RWPE1 (cell line): ENCODE data around the gene S1PR3.

Experiments
- CTCF ChIA-PET: fragments of 350-600 bp; sonication (Branson Sonifier 250); formaldehyde crosslinking; extraction: SDS; loops from one replicate; lab custom pipeline; 2021; lab: Yijun Ruan, JAX
- POLR2A ChIA-PET: fragments of 400-600 bp; formaldehyde crosslinking; extraction: SDS; loops from one replicate; lab custom pipeline; 2020; ENCODE audit warnings: antibody characterized with exemption; ENCODE audit not compliant: low non-redundant PET; lab: Yijun Ruan, JAX
- DNase-seq: peaks from one replicate; pipeline ENCODE4 v3.0.0; 2012; ENCODE audit warnings: low spot score
- H3K27ac ChIP-seq: fragments of 450-650 bp; 2 replicates; pipeline ENCODE4 v1.5.1; 2017
- TF ChIP-seq, protein P1 (sequence below): fragments of 450-650 bp; conservative IDR thresholded peaks from 2 replicates; pipeline ENCODE4 v1.5.1; 2017; ENCODE audit warnings: low read depth, mild to moderate bottlenecking

S1PR3 gene

DNA sequence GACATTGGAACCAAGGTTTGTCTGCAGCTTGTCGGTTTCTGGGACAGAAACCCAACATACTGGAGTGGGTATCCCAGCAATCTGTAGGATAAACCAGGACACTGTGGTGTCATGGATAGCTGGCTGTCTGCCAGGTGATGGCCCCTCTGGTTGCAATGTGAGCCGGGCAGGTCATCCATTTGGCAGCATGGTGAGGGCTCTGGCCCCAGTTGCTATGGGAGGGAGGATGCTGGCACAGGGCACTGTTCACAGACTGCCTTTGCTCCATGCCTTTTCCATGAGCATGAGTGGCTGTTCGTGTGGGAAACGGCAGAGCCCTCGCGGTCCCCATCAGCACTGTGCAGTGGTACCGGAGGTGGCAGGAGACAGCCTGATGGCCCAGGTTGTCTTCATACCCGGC lies 6.4 kb downstream of the S1PR3 start:
- POLR2A ChIA-PET = no interaction called here

DNA sequence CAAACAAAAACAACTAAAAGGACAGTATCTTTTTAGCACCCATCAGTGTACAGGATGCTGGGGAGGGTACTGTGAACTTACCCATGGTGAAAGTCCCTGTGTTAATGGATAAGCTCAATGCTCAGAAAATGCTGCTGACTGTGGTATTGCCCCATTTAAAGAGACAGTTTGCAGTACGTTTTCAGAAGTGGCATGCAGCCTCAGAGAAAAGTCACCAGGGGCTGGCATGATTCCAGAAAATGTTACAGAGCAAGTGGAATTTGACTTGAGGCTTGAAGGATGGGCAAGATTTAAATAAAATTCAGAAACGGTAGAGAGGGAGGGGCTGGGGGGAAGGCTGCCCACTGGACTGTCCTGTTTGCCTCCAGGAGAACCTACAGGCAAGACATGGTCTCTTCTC lies 7.2 kb downstream of the S1PR3 start:
- TF ChIP-seq, protein P1, sequence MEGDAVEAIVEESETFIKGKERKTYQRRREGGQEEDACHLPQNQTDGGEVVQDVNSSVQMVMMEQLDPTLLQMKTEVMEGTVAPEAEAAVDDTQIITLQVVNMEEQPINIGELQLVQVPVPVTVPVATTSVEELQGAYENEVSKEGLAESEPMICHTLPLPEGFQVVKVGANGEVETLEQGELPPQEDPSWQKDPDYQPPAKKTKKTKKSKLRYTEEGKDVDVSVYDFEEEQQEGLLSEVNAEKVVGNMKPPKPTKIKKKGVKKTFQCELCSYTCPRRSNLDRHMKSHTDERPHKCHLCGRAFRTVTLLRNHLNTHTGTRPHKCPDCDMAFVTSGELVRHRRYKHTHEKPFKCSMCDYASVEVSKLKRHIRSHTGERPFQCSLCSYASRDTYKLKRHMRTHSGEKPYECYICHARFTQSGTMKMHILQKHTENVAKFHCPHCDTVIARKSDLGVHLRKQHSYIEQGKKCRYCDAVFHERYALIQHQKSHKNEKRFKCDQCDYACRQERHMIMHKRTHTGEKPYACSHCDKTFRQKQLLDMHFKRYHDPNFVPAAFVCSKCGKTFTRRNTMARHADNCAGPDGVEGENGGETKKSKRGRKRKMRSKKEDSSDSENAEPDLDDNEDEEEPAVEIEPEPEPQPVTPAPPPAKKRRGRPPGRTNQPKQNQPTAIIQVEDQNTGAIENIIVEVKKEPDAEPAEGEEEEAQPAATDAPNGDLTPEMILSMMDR = no peak
- POLR2A ChIA-PET = no interaction called here
- H3K27ac ChIP-seq = no peak overlapping the region
- CTCF ChIA-PET = interaction anchor here (0.6 to 0.7 kb wide), 2 partner anchors 32 to 239 kb away, joined by 3 to 4 read pairs; no protein-coding TSS in a partner anchor
- DNase-seq = no peak

More for the DNA sequence above, 6.4 kb downstream of the S1PR3 start:
- TF ChIP-seq, protein P1 = no peak
- no peak for DNase-seq
- no peak overlapping the region for H3K27ac ChIP-seq
- CTCF ChIA-PET = no interaction called here

DNA sequence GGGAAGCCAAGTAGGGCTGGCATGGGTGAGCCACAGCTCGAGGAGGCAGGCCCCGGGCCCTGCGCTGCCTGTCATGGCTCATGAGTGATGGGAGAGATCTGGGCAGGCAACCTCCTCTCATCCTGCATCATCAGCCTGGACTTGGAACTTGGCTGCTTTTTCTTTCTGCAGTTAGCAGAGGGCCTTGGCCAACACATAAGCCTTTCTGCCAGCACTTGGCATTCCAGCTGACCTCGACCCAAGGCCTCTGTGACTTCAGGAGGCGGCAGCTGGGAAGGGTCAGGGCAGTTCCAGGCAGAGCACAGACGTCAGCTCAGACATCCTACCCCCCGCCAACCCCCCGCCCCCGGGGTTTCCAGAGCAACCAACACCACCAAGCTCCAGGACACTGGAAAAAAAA lies 7.6 kb downstream of the S1PR3 start:
- ChIA-PET POLR2A (no interaction called here), CTCF (interaction anchor here (0.6 to 0.7 kb wide), 2 partner anchors 32 to 239 kb away, joined by 3 to 4 read pairs; no protein-coding TSS in a partner anchor)
- TF ChIP-seq, protein P1 = no peak
- no peak for DNase-seq
- H3K27ac ChIP-seq = no peak overlapping the region

DNA sequence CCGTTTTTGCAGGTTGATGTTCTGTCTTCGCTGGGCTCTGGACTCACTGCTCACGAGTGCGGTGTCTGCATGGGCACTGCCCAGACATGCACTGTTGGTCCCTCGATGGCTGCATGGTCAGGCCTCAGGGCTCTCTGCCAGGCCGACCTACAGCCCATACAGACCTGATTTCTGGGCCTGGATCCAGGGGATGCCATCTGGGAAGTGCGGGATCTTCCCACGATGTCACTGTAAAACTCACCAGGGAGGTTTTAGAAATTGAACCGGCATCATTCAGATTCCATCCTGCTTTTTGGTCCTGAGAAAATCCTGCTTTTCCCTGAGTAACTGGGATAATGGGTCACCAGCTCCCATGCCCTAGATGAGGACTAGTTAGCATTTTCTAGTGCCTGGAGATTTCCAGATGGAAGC lies 9.1 kb downstream of the S1PR3 start:
- no peak overlapping the region for H3K27ac ChIP-seq
- DNase-seq = no peak
- TF ChIP-seq, protein P1 = no peak
- CTCF ChIA-PET = interaction anchor here (0.6 to 1.6 kb wide), 12 partner anchors 13 to 1116 kb away, joined by 3 to 9 read pairs (median 4); no protein-coding TSS in a partner anchor
- POLR2A ChIA-PET = no interaction called here

DNA sequence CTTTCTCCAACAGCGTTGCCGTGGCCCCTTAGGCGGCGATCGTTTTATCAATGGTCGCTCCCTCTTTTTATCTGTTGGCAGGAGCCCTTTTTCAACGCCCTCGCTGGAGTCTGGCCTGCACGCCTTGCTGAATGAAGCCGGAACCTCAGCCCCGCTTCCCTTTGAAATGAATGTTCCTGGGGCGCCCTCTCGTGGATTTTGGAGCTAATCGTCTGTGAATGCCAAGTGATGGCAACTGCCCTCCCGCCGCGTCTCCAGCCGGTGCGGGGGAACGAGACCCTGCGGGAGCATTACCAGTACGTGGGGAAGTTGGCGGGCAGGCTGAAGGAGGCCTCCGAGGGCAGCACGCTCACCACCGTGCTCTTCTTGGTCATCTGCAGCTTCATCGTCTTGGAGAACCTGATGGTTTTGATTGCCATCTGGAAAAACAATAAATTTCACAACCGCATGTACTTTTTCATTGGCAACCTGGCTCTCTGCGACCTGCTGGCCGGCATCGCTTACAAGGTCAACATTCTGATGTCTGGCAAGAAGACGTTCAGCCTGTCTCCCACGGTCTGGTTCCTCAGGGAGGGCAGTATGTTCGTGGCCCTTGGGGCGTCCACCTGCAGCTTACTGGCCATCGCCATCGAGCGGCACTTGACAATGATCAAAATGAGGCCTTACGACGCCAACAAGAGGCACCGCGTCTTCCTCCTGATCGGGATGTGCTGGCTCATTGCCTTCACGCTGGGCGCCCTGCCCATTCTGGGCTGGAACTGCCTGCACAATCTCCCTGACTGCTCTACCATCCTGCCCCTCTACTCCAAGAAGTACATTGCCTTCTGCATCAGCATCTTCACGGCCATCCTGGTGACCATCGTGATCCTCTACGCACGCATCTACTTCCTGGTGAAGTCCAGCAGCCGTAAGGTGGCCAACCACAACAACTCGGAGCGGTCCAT lies 10.0 kb downstream of the S1PR3 start:
- peak; percentile 79 for DNase-seq
- H3K27ac ChIP-seq = no peak overlapping the region
- ChIA-PET POLR2A (no interaction called here), CTCF (interaction anchor here (0.5 to 1.6 kb wide), 27 partner anchors 8 to 1117 kb away, joined by 3 to 9 read pairs (median 4); no protein-coding TSS in a partner anchor)
- TF ChIP-seq, protein P1 = peak; percentile 75

DNA sequence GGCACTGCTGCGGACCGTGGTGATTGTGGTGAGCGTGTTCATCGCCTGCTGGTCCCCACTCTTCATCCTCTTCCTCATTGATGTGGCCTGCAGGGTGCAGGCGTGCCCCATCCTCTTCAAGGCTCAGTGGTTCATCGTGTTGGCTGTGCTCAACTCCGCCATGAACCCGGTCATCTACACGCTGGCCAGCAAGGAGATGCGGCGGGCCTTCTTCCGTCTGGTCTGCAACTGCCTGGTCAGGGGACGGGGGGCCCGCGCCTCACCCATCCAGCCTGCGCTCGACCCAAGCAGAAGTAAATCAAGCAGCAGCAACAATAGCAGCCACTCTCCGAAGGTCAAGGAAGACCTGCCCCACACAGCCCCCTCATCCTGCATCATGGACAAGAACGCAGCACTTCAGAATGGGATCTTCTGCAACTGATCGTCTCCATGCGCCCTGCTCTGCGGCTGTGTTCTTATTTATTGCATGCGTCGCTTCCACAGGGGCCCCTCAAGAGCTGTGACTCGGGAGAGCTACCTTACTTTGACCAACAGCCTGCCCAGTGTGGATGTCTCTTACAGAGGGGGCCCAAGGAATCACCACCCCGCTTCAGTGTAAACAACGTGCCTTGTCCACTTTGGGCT lies 10.8 kb downstream of the S1PR3 start:
- TF ChIP-seq, protein P1 = no peak
- DNase-seq = no peak
- POLR2A ChIA-PET = no interaction called here
- CTCF ChIA-PET = interaction anchor here (0.8 to 1.6 kb wide), 4 partner anchors 37 to 416 kb away, joined by 3 to 6 read pairs (median 4); no protein-coding TSS in a partner anchor
- H3K27ac ChIP-seq = no peak overlapping the region
